AG10803 (cell line): ENCODE data around the gene VEZT.

ENCODE experiments used
- DNase-seq: peaks from one replicate; pipeline ENCODE4 v3.0.0; 2010; ENCODE audit warnings: low read depth
- H3K4me3 ChIP-seq: 2 replicates; pipeline ENCODE4 v1.5.1; 2011; ENCODE audit warnings: mild to moderate bottlenecking, low read length, control low read depth
- CTCF ChIP-seq: conservative IDR thresholded peaks from 2 replicates; pipeline ENCODE4 v1.5.1; 2011; ENCODE audit warnings: mild to moderate bottlenecking, low read length, control low read depth, inconsistent platforms

Gene VEZT

DNA sequence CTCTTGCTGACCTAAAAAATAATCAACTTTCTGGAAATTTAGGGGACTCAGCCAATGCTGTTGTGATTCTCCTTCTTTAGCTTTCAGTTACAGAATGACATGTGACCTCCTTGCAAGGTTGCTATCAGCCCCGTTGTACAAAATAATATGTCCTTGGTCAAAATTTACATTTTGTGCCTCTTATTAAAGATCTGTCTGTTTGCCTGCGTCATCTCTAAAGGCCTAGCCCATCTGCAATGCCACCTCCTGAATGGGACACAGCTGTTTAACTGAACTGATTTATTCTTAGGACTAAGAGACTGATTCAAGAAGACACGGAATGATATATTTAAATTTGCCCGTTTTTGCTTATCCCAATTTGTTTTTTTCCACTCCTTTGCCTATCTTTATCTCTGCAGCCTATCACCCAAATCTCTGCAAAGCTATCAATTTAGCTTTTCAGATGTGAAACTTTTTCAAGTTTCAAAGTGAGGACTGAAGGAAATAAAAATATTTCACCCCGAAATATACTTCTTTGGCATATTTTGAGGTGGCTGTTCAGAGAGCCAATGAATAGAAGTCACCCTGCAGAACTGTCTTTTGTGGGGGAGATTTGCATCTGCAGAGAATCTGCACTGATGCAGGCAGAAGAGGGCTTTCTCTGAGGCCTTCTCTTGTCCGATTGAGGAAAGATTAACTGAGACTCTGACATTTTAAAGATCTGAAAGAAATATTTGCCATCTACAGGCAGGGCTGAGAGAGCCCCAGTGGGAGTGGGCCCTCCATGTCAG lies 126.0 kb downstream of the VEZT start:
- DNase-seq, result no peak
- TF ChIP-seq CTCF, result no peak

DNA sequence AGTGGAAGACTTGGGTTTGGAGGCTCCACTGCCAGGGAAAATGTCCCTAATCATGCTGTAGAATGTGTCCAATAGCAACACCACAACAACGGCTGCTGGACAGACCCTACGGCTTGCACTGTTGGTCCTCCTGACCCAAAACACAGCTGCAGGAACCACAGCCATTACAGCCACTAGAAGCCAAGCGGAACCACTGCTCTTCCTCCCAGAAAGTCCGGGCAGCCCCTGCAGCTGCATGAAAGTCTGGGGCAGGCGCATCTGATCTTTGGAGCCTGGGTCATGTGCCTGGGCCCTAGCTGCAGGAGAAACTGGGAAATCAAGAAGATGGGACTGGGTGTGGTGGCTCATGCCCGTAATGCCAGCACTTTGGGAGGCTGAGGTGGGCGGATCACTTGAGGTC lies 131.7 kb downstream of the VEZT start:
- no peak for DNase-seq
- TF ChIP-seq CTCF, result no peak
- no peak overlapping the region for H3K4me3 ChIP-seq

More for the DNA sequence above, 126.0 kb downstream of the VEZT start:
- H3K4me3 ChIP-seq, result no peak overlapping the region

- TF ChIP-seq CTCF, result peak; percentile 35
- DNase-seq, result peak; percentile 51
- no peak overlapping the region for H3K4me3 ChIP-seq
These were observed 134.1 kb downstream of the VEZT start for GRCh38 chr12:95351748-95352147.
